Breast epithelium (tissue), 3 donors: ENCODE results near the gene CXCL16.

Experiments
- CTCF ChIP-seq, 3 donors: fragments of 450-650 bp; IDR thresholded peaks; one replicate each; pipeline ENCODE4 v1.5.1; 2016 to 2017; ENCODE audit warnings: antibody characterized with exemption in 3 of 3, mild to moderate bottlenecking in 3 of 3, moderate library complexity in 3 of 3
- POLR2A ChIP-seq: fragments of 450-650 bp; IDR thresholded peaks from one replicate; pipeline ENCODE4 v1.6.1; 2016; ENCODE audit warnings: antibody characterized with exemption, mild to moderate bottlenecking, moderate library complexity

GRCh38 chr17:4720787-4721186, 18.9 kb downstream of the CXCL16 start:
- TF ChIP-seq CTCF (IDR thresholded peaks at IDR 0.05) (no peak), POLR2A (no peak)
